ENCODE measurements around the gene POLA1.

GRCh38 chrX:24999511-24999910, 305.8 kb downstream of the POLA1 start:
- TF ChIP-seq CTCF (IDR thresholded peaks at IDR 0.05) (no peak), POLR2A (IDR thresholded peaks at IDR 0.05) (no peak)

All from testis (tissue), 2 donors.